HCT116 (cell line): ENCODE results near the gene TNIK. TPM values are rescaled to one million over a fixed set of nuclear protein-coding genes. Genes with fewer than 3 reads are reported as not detected.

Source experiments
- ATAC-seq: fragments of 200-7000 bp; cut with Tn5 transposase; 2 replicates; pipeline ENCODE4 v1.9.1; 2020; ENCODE audit warnings: mild to moderate bottlenecking, moderate library complexity
- BruUV-seq: library from RNA; stranded (reverse); fragments of 400-500 nt; replicated peaks from 2 replicates; lab custom pipeline; 2021; lab: Mats Ljungman, UMichigan
- CTCF ChIA-PET: fragments of 300-600 bp; sonication (Branson Sonifier 250); formaldehyde crosslinking; loops from one replicate; lab custom pipeline; 2021; ENCODE audit warnings: antibody characterized with exemption; lab: Charles Lee
- POLR2A ChIA-PET: fragments of 300-600, 350-600 bp; sonication (Branson Sonifier 250); formaldehyde crosslinking; loops from one replicate; lab custom pipeline; 2021; ENCODE audit warnings: antibody characterized with exemption; lab: Charles Lee
- RAD21 ChIA-PET, 2 experiments: fragments of 300-600 bp; sonication (Branson Sonifier 250); formaldehyde crosslinking; loops; one replicate each; lab custom pipeline; 2023; ENCODE audit warnings: low total read pairs in 2 of 2; ENCODE audit not compliant: uncharacterized antibody in 2 of 2, unreplicated experiment in 2 of 2, low non-redundant PET in 1 of 2; lab: Charles Lee
- DNase-seq: peaks from one replicate; pipeline ENCODE4 v3.0.0-alpha.2; 2010; ENCODE audit warnings: low read depth, low spot score
- H2AFZ ChIP-seq: fragments of 200-600 bp; shearing (Covaris generic), sonication (generic); 2 replicates; pipeline ENCODE4 v1.6.1; 2017; ENCODE audit warnings: low read depth, mixed run types, mixed read lengths, antibody characterized with exemption, low read length; ENCODE audit not compliant: poor library complexity, severe bottlenecking
- H3K27ac ChIP-seq: 2 replicates; pipeline ENCODE4 v1.5.1; 2012; ENCODE audit warnings: low read depth, low read length
- H3K27me3 ChIP-seq: fragments of 200-600 bp; sonication (generic); 2 replicates; pipeline ENCODE4 v1.6.1; 2016; ENCODE audit warnings: mixed run types, low read length, mixed read lengths; ENCODE audit not compliant: insufficient read depth
- H3K36me3 ChIP-seq, 2 experiments: fragments of 200-500 bp in 1 of 2; fragments of 200-600 bp in 1 of 2; sonication (Bioruptor generic) in 1 of 2; sonication (generic) in 1 of 2; 2 replicates each; pipeline versions ENCODE4 v1.5.1 to v1.6.1; 2014 to 2016; ENCODE audit warnings: low read length in 2 of 2, inconsistent platforms in 1 of 2, mixed read lengths in 1 of 2, mixed run types in 1 of 2; ENCODE audit not compliant: insufficient read depth in 2 of 2, control insufficient read depth in 1 of 2
- H3K4me1 ChIP-seq, 2 experiments: fragments of 200-600 bp in 1 of 2; sonication (generic) in 1 of 2; 2 replicates each; pipeline versions ENCODE4 v1.5.1 to v1.6.1; 2012 to 2017; ENCODE audit warnings: low read length in 2 of 2, inconsistent platforms in 1 of 2, mild to moderate bottlenecking in 1 of 2, mixed read lengths in 1 of 2, mixed run types in 1 of 2, moderate library complexity in 1 of 2; ENCODE audit not compliant: insufficient read depth in 2 of 2, control insufficient read depth in 1 of 2
- H3K4me2 ChIP-seq: fragments of 200-600 bp; sonication (generic); 2 replicates; pipeline ENCODE4 v1.6.1; 2017; ENCODE audit warnings: mixed run types, low read length, mixed read lengths
- H3K4me3 ChIP-seq, 2 experiments: fragments of 200-600 bp in 1 of 2; sonication (generic) in 1 of 2; replicated peaks in 1 of 2; 2 replicates each; pipeline ENCODE4 v1.5.1; 2011 to 2016; ENCODE audit warnings: low read length in 2 of 2, control low read depth in 1 of 2, low read depth in 1 of 2, mild to moderate bottlenecking in 1 of 2, mixed read lengths in 1 of 2, mixed run types in 1 of 2
- H3K79me2 ChIP-seq: fragments of 200-600 bp; sonication (generic); 2 replicates; pipeline ENCODE4 v1.6.1; 2017; ENCODE audit warnings: mild to moderate bottlenecking, mixed run types, low read length, moderate library complexity, mixed read lengths; ENCODE audit not compliant: insufficient read depth
- H3K9ac ChIP-seq: fragments of 200-600 bp; sonication (generic); 2 replicates; pipeline ENCODE4 v1.6.1; 2016; ENCODE audit warnings: low read length, mixed read lengths
- H3K9me2 ChIP-seq: fragments of 200-600 bp; sonication (generic), shearing (Covaris generic); 2 replicates; pipeline ENCODE4 v1.6.1; 2017; ENCODE audit warnings: mixed run types, mild to moderate bottlenecking, moderate library complexity; ENCODE audit not compliant: insufficient read depth
- H3K9me3 ChIP-seq, 2 experiments: fragments of 200-500 bp in 1 of 2; fragments of 200-600 bp in 1 of 2; sonication (Bioruptor generic) in 1 of 2; sonication (generic) in 1 of 2; 2 replicates each; pipeline ENCODE4 v1.6.1; 2014 to 2017; ENCODE audit warnings: low read length in 2 of 2, mixed read lengths in 2 of 2, inconsistent platforms in 1 of 2, low read depth in 1 of 2, mild to moderate bottlenecking in 1 of 2, mixed run types in 1 of 2, moderate library complexity in 1 of 2; ENCODE audit not compliant: control insufficient read depth in 1 of 2, insufficient read depth in 1 of 2
- H4K20me1 ChIP-seq: fragments of 200-600 bp; sonication (generic), shearing (Covaris generic); 2 replicates; pipeline ENCODE4 v1.6.1; 2017; ENCODE audit warnings: mixed run types, mild to moderate bottlenecking, moderate library complexity; ENCODE audit not compliant: insufficient read depth
- CBX3 ChIP-seq: IDR thresholded peaks from 2 replicates; pipeline ENCODE4 v1.6.1; 2012; ENCODE audit warnings: low read depth
- CEBPB ChIP-seq: IDR thresholded peaks from 2 replicates; pipeline ENCODE4 v1.6.1; 2012; ENCODE audit warnings: low read depth
- EGR1 ChIP-seq: IDR thresholded peaks from 2 replicates; pipeline ENCODE4 v1.6.1; 2012; ENCODE audit warnings: low read depth
- ELF1 ChIP-seq: IDR thresholded peaks from 2 replicates; pipeline ENCODE4 v1.6.1; 2012; ENCODE audit warnings: low read depth, borderline replicate concordance
- EZH2phosphoT487 ChIP-seq: fragments of 200-600 bp; IDR thresholded peaks from 2 replicates; pipeline ENCODE4 v1.6.1; 2018; ENCODE audit warnings: antibody characterized with exemption, borderline replicate concordance
- FOSL1 ChIP-seq: IDR thresholded peaks from 2 replicates; pipeline ENCODE4 v1.6.1; 2012; ENCODE audit warnings: low read depth
- JUND ChIP-seq: IDR thresholded peaks from 2 replicates; pipeline ENCODE4 v1.6.1; 2012
- POLR2A ChIP-seq: IDR thresholded peaks from 2 replicates; pipeline ENCODE4 v1.7.0; 2011; ENCODE audit warnings: borderline replicate concordance; ENCODE audit not compliant: insufficient read depth, insufficient read length; ENCODE audit errors: extremely low read depth
- POLR2AphosphoS5 ChIP-seq: IDR thresholded peaks from 2 replicates; pipeline ENCODE4 v1.6.1; 2011; ENCODE audit warnings: mild to moderate bottlenecking, low read depth, low read length, moderate library complexity
- SP1 ChIP-seq: IDR thresholded peaks from 2 replicates; pipeline ENCODE4 v1.6.1; 2012; ENCODE audit warnings: low read depth
- TCF7L2 ChIP-seq: IDR thresholded peaks from 2 replicates; pipeline ENCODE4 v1.7.0; 2011; ENCODE audit warnings: borderline replicate concordance, inconsistent platforms; ENCODE audit not compliant: insufficient read depth, insufficient read length; ENCODE audit errors: extremely low read depth
- ZFX ChIP-seq: fragments of 450-650 bp; IDR thresholded peaks from 2 replicates; pipeline ENCODE4 v1.6.1; 2017
- ZNF274 ChIP-seq: fragments of 200-500 bp; sonication (Bioruptor generic); IDR thresholded peaks from 2 replicates; pipeline ENCODE4 v1.6.1; 2014; ENCODE audit warnings: mild to moderate bottlenecking, low read depth, low read length, inconsistent platforms
- intact Hi-C: fragments of 100-400 bp; cut with micrococcal nuclease; formaldehyde crosslinking; loops from 2 replicates; pipeline ENCODE4 v1.10.0; 2022
- total RNA-seq: library from RNA; stranded (reverse); gene quantifications from one replicate; pipeline ENCODE4 v1.2.1, GENCODE V29; 2021; ENCODE audit not compliant: unreplicated experiment
- TF ChIP-seq, protein P1 (sequence below): IDR thresholded peaks from 2 replicates; pipeline ENCODE4 v1.6.1; 2012; ENCODE audit warnings: low read depth
- TF ChIP-seq, protein P2 (sequence below), 3 experiments: fragments of 200-600 bp in 1 of 3; sonication (generic) in 1 of 3; IDR thresholded peaks in 2 of 3; conservative IDR thresholded peaks in 1 of 3; 2 replicates each; pipeline ENCODE4 v1.5.1; 2012 to 2017; ENCODE audit warnings: low read depth in 2 of 3, low read length in 2 of 3, antibody characterized with exemption in 1 of 3, borderline replicate concordance in 1 of 3, control low read depth in 1 of 3, mild to moderate bottlenecking in 1 of 3, mixed read lengths in 1 of 3, mixed run types in 1 of 3, moderate library complexity in 1 of 3; ENCODE audit not compliant: insufficient read depth in 1 of 3
- TF ChIP-seq, protein P3 (sequence below): IDR thresholded peaks from 2 replicates; pipeline ENCODE4 v1.6.1; 2012
- TF ChIP-seq, protein P4 (sequence below): IDR thresholded peaks from 2 replicates; pipeline ENCODE4 v1.6.1; 2012

TNIK gene
- total RNA-seq, 1 experiment from 2014 or later, result 24.1 TPM

DNA sequence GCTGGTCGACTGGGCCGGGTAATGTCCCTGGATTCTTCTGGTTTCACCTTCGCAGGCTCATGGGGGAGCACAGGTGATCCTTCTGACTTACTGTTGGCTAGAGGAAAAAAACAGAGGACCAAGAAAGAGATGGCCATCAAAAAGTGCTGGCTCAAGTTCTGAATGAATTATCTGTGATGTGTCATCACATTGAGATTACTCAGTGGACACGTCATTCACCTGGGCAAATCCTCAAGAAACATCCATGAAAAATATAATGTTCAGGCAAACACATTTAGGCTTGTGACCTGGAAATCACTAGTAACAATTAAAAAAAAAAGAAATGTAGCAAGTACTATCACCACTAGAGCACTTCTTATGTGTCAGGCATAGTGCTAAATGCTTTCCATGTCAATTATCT lies 352.1 kb downstream of the TNIK start:
- no peak for TF ChIP-seq CBX3
- no peak for TF ChIP-seq POLR2AphosphoS5
- TF ChIP-seq, protein P1, sequence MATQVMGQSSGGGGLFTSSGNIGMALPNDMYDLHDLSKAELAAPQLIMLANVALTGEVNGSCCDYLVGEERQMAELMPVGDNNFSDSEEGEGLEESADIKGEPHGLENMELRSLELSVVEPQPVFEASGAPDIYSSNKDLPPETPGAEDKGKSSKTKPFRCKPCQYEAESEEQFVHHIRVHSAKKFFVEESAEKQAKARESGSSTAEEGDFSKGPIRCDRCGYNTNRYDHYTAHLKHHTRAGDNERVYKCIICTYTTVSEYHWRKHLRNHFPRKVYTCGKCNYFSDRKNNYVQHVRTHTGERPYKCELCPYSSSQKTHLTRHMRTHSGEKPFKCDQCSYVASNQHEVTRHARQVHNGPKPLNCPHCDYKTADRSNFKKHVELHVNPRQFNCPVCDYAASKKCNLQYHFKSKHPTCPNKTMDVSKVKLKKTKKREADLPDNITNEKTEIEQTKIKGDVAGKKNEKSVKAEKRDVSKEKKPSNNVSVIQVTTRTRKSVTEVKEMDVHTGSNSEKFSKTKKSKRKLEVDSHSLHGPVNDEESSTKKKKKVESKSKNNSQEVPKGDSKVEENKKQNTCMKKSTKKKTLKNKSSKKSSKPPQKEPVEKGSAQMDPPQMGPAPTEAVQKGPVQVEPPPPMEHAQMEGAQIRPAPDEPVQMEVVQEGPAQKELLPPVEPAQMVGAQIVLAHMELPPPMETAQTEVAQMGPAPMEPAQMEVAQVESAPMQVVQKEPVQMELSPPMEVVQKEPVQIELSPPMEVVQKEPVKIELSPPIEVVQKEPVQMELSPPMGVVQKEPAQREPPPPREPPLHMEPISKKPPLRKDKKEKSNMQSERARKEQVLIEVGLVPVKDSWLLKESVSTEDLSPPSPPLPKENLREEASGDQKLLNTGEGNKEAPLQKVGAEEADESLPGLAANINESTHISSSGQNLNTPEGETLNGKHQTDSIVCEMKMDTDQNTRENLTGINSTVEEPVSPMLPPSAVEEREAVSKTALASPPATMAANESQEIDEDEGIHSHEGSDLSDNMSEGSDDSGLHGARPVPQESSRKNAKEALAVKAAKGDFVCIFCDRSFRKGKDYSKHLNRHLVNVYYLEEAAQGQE, result no peak
- no peak for TF ChIP-seq TCF7L2
- TF ChIP-seq, protein P2, sequence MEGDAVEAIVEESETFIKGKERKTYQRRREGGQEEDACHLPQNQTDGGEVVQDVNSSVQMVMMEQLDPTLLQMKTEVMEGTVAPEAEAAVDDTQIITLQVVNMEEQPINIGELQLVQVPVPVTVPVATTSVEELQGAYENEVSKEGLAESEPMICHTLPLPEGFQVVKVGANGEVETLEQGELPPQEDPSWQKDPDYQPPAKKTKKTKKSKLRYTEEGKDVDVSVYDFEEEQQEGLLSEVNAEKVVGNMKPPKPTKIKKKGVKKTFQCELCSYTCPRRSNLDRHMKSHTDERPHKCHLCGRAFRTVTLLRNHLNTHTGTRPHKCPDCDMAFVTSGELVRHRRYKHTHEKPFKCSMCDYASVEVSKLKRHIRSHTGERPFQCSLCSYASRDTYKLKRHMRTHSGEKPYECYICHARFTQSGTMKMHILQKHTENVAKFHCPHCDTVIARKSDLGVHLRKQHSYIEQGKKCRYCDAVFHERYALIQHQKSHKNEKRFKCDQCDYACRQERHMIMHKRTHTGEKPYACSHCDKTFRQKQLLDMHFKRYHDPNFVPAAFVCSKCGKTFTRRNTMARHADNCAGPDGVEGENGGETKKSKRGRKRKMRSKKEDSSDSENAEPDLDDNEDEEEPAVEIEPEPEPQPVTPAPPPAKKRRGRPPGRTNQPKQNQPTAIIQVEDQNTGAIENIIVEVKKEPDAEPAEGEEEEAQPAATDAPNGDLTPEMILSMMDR (IDR thresholded peaks at IDR 0.05 in 2 of 3, conservative IDR thresholded peaks at IDR 0.05 in 1 of 3; ENCODE audit: borderline replicate concordance in 1 of 3, insufficient read depth in 1 of 3, low read depth in 2 of 3, low read length in 2 of 3), result no peak
- no peak for TF ChIP-seq ELF1
- TF ChIP-seq, protein P3, sequence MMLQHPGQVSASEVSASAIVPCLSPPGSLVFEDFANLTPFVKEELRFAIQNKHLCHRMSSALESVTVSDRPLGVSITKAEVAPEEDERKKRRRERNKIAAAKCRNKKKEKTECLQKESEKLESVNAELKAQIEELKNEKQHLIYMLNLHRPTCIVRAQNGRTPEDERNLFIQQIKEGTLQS, result no peak
- TF ChIP-seq SP1, result peak; percentile 28; the same call in 1 of the 2 replicates
- TF ChIP-seq FOSL1, result peak; percentile 62
- no peak for TF ChIP-seq EZH2phosphoT487
- no peak for TF ChIP-seq POLR2A
- no peak for TF ChIP-seq CEBPB
- TF ChIP-seq, protein P4, sequence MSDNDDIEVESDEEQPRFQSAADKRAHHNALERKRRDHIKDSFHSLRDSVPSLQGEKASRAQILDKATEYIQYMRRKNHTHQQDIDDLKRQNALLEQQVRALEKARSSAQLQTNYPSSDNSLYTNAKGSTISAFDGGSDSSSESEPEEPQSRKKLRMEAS, result no peak
- no peak for TF ChIP-seq EGR1
- TF ChIP-seq ZFX, result no peak
- TF ChIP-seq JUND, result peak; percentile 53
- TF ChIP-seq ZNF274, result no peak
- TF ChIP-seq, all 23 proteins: peak for 3
- Histone ChIP-seq H3K27me3 (no peaks in the 10 kb centered on the region), H3K36me3 (peaks cover 0 to 3% of the 10 kb centered on the region in 2 experiments; a peak in 1 of 4 replicates), H3K9me2 (no peaks in the 10 kb centered on the region), H3K9ac (no peak overlapping the region), H3K79me2 (no peaks in the 10 kb centered on the region), H3K4me1 (peaks cover 0 to 9% of the 10 kb centered on the region in 2 experiments; a peak in 2 of 4 replicates), H2AFZ (no peak overlapping the region), H3K27ac (no peak overlapping the region), H3K9me3 (no peaks in the 10 kb centered on the region), H3K4me2 (peak overlapping the region; percentile 30; the same call in 1 of the 2 replicates), H4K20me1 (no peaks in the 10 kb centered on the region), H3K4me3 (no peak overlapping the region)
- no peak for ATAC-seq
- ChIA-PET POLR2A (no interaction called here), CTCF (no interaction called here), RAD21 (no interaction called here)
- DNase-seq, result peak; percentile 24
- BruUV-seq, result no TSS peak
- intact Hi-C loops, result no loop called here
